Measurements from ENCODE around the gene XPO5.
"Not testable (repeated sequence)": the region's sequence is repeated elsewhere in the genome, so short reads cannot be mapped to it uniquely, and the experiment has no call there.

The XPO5 gene

DNA sequence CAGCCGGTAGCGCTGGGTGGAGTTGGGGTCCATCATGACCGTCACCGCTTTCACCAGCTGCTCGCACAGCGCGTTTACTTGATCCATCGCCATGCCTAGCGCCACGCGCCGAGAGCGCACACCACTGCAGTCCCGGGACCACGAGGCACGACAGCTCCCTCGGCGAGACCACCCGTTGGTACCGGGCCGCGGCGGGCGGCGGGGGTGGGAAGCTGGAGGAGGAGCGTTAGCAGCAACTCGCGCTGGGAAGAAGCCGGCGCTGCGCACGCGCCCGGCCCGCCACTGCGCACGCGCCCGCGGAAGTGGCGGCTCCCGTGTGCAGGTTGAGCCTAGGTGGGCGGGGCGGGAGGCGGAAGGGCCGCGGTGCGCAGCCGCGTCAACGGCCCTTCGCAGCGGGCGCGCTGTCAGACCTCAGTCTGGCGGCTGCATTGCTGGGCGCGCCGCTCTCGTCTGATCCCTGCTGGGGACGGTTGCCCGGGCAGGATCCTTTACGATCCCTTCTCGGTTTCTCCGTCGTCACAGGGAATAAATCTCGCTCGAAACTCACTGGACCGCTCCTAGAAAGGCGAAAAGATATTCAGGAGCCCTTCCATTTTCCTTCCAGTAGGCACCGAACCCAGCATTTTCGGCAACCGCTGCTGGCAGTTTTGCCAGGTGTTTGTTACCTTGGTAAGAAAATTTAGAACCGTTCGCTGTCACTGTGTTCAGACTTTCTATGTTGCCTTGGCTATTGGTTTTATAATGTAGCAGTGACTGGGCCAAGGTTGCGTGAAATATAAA, at the start of gene XPO5, which contains the start of gene POLH:
XPO5 (minus strand) TSS at position 267 of the 780 bp plus-strand sequence; CDS start at position 93, 174 bp downstream.
POLH (plus strand) TSS at position 414 of the 780 bp plus-strand sequence. CDS start 6,135 bp downstream, outside the sequence.
- peak; percentile 73 to 78 for DNase-seq

DNA sequence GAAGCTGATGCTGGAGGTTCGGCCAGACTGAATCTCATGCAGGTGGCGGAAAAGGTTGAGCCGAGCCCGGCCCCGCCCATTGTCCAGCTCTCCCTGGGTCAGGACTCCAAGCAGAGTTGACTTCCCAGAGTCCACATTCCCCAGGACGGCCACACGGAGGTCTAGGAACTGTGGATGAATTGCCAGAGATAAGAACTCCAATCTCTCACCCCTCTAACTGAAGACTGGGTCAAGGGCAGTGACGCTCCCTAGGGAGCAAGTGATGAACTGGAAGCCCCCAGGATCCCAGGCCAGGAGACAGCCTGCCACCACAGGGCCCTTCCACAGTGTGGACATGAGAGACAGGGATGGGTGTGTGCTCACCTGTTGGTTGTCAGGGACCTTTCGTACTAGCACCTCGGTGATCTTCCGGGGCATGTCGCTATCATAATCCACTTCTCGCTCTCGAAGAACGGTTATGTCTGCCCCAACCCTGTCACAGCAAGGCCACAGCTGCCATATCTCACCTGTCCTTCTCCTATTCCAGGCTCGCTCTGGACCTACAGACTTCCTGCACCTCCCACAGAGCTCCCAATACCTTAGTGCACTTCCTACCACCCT, 49.7 kb upstream of the XPO5 start:
- no peak for DNase-seq

DNA sequence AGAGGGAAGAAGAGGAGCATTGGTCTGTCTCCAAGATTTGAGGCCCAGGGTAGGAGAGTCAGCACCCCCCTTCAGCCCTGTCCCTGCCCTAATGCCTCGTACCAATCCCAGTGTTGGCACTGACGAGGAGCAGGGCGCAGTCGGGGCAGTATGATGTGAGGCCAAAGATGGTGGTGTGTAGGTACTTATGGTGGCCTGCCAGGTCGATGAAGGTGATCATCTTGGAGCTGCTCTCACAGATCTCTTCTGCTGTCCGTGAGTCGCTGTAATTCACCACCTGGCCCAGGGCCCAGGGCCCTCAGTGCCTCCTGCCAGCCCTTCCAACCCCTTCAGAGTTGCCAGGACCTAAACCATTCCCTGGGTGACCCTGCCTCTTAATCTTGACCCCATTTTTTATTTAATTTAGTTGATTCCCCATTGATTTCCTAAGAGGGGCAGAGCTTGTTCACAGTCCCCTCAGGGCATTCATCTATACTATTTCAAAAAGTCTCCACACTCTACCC, 49.0 kb upstream of the XPO5 start:
- no peak for DNase-seq

DNA sequence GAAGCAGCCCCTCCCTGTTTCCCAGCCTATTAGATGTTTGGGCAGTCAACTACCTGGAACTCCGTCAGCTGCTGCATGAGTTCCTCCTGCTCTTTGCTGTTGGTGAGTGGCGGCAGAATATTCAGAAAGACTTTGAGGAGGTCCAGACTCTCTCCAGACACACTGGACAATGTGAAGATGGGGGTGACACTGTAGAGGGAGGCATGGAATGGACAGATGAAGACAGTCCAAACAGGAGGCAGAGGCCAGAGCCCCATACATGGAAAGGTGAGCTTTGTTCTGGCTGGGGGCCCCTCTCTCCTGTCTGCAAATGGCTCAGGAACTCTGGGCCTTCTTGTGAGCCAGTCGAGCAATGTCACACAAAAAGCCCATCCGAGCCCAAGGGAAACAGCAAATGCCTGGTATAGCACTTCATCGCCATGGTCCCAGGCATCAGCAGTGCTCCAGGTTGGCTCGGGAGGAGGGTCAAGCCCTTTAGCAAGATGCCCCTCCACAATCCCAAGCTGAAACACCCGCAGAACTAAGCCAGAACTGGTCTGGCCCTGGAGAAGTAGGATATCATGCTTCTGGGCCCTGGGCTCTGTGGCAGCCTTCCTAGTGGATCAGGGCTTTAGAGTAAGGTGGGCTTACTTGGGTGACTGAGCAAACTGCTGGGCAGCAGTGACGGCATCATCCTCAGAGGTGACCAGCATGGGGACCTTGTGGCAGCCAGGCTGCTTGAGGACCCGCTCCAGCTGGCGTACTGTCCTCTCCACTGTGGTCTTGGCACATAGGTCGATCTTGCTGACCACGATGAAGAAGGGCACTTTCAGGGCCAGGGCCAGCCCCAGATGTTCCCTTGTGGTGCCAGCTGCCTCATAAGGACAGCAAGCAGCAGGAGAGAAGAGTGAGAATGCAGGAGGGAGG, 48.3 kb upstream of the XPO5 start:
- DNase-seq = no peak

DNA sequence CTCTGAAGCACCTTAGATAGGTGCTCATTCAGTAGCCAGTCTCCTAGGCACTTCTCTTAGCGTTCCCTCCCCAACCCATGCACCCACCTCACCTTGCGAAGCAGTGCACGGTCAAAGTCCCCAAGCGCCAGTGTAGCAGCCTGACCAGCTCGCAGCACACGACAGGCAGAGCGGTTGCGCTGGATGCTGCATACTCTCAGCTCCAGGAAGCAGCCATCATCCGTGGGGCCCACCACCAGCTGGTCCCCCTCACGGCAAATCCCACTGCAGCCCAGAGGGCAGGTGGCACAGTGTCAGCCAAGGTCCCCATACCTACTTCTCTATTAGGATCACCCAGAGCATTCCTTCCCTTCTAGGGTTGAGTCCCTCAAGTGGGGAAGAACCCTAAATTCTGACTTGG, 46.7 kb upstream of the XPO5 start:
- DNase-seq = no peak

DNA sequence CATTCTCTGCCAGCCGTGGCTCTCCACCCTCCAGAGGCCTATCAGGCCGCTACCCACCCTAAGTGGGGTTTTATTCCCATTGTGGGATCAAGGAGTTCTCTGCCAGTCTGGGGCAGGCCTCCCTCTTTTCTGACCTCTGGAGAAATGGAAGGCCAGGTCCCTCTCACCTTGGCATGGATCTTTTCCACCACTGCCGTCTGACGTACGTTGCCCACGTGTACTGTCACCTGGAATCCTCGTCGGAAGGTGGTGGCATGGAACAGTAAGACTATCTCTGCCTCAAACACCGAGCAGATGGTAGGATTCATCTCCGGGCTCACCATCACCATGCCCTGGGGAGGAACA, 46.0 kb upstream of the XPO5 start:
- DNase-seq = no peak

DNA sequence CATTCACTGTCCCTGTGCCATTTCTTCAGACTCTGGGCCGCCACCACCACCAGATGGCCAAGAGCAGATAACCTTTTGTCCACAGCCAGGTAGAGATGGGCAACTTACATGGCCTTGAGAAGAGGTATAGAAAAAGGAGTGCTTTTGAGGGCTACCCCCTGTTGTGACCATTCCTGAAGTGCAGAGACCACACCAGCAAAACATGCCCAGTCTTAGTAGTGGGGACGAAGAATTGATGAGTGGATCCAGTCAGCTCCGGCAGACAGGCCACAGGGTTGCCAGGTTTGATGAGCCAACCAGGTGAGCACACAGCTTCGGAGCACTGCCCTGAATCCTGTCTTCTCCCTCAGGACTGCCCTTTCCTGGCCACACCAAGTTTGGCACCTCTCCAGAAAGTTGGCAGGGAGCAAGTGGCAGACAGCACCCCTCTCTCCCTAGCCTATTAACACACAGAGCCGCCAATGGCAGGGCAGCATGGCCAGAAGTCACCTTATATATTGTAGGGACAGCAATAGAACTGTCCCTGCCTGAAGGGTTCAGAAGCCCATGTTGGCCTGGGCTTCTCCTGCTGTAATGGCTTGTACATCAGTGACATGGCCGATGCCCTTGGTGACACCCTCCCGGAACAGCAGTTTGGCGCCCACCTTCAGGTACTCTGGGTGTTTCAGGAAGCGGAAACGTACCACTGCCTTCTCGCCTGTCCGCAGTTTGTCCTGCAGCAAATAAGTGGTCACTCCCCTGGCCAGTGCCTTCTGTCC, 45.4 kb upstream of the XPO5 start:
- DNase-seq = no peak

DNA sequence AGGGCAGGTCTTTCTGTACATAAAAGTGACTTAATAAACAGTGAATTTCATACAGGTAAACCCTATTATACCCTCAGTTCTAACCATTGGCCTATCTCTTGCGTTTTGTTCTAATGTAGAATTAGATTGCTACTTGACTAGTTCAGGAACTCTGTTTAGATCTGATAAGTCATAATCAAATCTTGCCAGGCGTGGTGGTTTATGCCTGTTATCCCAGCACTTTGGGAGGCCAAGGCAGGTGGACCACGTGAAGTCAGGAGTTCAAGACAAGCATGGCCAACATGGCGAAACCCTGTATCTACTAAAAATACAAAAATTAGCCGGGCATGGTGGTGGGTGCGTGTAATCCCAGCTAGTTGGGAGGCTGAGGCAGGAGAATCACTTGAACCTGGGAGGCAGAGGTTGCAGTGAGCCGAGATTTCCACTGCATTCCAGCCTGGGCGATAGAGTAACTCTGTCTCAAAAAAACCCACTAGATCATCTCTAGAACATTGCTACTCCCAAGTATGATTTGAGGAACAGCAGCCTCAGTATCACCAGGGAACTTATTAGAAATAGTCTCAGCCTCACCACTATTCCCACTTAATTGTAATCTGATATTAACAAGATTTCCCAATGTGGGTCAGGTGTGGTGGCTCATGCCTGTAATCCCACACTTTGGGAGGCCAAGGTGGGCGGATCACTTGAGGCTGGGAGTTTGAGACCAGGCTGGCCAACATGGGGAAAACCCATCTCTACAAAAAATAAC, 41.1 kb upstream of the XPO5 start:
- no peak for DNase-seq

DNA sequence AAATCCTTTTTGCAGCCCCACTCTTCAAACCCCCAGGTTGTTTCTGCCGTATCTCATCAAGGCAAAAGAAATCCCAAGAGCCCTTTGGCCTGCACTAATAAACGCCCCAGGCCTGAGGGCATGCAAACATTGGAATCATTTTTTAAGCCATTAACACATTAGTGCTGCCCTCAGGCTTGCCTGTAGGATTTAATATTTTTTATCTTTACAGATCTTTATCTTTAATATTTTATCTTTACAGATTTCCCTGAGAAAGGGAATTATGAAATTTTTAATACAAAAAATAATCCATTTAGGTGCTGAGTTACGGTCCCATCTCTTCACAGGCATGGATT, 38.5 kb upstream of the XPO5 start:
- no peak for DNase-seq

DNA sequence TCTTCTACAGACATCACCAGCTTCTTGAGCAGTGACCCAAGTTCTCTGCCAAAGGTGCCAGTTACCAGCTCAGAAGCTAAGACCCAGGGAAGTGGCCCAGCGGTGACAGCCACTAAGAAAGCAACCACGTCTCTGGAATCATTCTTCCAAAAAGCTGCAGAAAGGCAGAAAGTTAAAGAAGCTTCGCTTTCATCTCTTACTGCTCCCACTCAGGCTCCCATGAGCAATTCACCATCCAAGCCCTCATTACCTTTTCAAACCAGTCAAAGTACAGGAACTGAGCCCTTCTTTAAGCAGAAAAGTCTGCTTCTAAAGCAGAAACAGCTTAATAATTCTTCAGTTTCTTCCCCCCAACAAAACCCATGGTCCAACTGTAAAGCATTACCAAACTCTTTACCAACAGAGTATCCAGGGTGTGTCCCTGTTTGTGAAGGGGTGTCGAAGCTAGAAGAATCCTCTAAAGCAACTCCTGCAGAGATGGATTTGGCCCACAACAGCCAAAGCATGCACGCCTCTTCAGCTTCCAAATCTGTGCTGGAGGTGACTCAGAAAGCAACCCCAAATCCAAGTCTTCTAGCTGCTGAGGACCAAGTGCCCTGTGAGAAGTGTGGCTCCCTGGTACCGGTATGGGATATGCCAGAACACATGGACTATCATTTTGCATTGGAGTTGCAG, 38.0 kb upstream of the XPO5 start:
- no peak for DNase-seq

DNA sequence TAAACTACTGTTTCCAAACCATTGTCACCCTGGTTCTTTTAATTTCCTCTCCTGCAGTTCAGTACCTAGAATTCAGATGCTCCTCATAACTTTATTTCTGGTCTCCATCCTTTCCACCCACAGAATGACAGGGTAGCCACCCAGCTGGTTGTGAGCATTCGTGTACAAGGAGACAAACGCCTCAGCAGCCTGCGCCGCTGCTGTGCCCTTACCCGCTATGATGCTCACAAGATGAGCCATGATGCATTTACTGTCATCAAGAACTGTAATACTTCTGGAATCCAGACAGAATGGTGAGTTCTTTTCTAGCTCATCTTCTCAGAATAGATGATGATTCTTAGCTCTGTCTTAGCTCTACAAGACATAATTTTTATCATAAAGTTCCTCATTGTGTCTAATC, 34.6 kb upstream of the XPO5 start:
- no peak for DNase-seq

DNA sequence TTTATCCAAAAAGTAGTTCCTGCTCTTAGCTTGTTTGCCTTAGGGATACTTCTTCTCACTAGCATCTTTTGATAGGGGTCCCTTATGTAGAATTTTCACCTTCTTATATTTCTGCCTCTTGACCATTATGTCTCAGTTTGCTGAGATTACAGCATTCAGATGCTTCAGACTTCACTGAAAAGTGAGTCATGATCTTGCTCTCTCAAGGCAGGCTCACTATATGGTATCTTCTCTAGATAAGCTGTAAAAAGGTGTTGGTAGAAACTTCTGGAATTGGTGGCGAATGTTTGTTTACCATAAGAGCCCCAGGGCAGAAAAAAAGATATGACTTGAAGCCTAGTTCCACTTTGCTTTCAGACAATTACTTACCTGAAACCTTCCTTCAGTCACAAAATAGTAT, 33.6 kb upstream of the XPO5 start:
- DNase-seq = no peak

DNA sequence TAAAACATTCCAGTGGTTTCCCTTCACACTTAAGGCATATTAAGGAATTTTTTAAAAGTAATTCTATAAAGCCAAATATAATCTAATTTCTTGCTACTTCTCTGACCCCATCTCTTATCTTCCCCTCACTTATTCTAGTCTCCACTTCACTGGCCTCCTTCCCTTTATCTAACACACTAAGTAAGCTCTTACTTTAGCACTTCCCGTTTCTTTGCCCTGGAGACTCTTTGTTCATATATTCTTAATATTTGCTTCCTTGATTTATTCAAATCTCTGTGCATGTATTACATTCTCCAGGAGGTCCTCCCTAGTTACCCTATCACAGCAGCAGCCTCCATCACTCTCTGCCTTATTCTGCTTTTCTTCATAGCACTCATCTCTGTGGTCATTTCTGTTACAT, 33.0 kb upstream of the XPO5 start:
- no peak for DNase-seq

DNA sequence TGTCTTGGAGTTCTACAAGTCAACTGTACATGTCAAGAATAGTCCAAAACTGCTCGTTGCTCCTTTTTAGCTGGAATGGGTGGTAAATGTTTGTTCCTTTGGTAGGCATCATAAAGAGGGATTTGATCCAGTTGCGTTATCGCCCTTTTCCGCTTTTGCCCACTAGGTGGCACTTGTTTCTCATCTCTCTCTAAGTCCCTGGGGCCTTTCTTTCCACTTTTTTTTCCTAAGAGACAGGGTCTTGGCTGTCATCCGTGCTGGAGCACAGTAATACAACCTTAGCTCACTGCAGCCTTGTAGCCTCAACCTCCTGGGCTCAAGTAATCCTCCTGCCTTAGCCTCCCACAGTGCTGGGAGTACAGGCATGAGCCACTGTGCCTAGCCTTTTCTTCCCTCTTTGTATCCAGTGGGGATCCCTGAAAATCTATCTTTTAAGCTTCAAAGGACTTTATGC, 32.5 kb upstream of the XPO5 start:
- DNase-seq = peak; percentile 22 to 63

DNA sequence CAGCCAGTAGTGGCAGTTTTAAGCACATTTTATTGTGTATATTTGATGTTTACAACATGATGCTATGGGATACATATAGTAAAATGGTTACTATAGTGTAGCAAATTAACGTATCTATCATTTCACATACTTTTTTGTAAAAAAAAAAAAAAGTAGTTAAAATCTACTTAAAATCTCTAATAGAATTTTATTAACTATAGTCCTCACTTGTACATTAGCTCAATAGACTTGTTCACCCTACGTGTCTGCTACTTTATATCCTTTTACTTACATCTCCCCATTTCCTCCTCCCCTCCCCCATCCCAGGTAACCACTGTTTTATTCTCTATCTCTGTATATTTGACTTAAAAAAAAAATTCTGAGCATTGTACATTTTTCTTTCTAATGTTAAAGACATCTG, 30.2 kb upstream of the XPO5 start:
- no peak for DNase-seq

DNA sequence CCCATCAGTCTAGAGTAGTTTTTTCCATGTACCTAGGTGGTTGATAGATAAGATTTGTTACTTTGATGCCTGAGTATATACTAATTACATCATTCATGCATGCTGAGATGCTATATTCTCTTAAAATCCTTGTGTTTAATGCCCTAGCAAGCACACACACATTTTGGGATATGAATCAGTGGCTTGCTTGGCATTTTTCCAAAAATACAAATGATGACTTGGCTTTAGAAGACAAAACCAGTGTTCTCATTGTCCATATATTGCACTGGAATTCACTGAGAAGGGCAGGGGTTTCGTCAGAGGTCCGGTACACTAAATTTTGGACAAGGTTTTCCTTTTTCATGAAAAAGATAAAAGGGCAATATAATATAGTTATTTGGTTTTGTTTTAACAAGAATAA, 28.3 kb upstream of the XPO5 start:
- DNase-seq = no peak

DNA sequence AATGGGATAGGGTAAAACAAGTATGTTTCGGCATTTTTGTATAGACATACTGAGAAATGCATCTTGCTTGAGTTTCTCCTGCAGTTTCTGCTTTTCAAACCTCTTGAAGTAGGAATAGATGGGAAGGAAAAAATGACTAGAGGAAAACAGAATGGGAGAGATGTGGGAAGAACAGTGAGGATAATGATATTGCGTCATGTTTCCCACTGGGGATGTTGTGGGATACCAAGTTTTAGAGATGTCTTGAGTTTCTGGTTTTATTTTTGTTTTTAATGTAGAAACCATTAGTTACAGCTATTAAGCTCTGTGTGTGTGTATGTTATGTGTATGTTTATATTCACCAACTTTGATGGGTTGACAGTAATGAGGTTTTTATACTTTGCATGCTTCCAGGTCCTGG, 24.8 kb upstream of the XPO5 start:
- no peak for DNase-seq

DNA sequence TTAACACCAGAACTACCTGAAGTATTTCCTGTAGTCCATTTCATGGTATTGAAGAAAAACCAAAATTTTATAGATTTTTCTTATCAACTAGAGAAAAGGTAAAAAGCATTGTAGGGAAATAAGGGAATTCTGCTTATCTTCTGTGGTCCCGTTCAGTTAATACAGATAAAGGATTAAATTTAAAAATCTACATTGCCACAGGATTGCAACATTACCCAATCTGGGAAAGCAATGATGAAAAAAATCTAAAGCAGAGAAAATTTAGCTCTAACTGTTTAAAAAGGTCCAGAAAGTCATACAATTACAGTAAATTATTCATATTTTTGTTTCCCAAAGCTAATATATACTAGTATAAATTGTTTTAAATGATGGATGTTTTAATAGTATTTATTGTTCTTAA, 18.1 kb upstream of the XPO5 start:
- no peak for DNase-seq

DNA sequence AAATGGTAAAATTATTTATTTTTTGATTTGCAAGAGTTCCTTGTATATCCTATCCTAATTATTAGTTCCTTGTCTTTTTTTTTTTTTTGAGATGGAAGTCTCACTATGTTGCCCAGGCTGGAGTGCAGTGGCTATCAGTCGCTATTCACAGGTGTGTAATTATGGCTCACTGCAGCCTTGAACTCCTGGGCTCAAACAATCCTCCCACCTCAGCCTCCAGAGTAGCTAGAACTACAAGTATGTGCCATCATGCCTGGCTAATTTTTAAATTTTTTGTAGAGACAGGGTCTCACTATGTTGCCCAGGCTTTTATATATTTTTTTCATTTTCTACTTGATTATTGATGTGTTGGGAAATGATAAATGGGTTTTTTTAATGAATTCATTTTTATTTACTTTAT, 13.7 kb upstream of the XPO5 start:
- not testable (repeated sequence) for DNase-seq

DNA sequence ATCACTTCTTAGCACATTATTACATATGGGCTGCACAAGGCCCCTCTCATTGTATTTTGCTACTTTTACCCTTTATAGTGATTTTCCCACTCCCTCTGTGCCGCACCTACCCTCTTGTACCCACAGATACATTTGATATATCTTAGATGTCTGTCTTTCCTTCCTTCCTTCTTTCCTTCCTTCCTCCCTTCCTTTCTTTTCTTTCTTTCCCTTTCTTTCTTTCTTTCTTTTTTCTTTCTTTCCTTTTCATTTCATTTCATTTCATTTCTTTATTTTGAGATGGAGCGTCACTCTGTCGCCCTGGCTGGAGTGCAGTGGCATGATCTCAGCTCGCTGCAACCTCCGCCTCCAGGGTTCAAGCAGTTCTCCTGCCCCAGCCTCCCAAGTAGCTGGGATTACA, 12.4 kb upstream of the XPO5 start:
- no peak for DNase-seq

DNA sequence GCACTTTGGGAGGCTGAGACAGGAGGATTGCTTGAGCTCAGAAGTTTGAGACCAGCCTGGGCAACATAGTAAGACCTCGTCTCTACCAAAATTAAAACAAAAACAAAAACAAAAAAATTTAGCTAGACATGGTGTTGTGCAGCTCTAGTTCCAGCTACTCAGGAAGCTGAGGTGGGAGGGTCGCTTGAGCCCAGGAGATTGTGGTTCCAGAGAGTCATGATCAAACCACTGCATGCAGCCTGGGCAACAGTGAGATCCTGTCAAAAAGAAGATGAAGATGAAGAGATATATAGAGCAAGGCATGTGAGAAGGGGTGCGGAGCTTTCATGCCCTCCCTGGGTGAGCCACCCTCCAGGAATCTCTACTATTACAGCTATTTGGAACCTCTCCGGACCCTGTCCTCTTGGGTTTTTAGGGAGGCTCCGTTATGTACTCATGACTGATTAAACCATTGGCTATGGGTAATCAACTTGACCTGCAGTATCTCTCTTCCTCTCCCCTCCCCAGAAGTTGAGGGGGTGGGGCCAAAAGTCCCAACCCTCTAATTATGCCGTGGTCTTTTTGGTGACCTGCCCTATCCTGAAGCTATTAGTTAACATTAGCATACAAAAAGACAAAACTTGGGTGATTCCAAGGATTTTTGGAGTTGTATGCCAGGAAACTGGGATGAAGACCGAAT, 9.2 kb upstream of the XPO5 start:
- no peak for DNase-seq
